Myocyte (in vitro differentiated cells): ENCODE measurements around the gene HLCS. TPM values are rescaled to one million over a fixed set of nuclear protein-coding genes. Genes with fewer than 3 reads are reported as not detected.

Experiments
- DNase-seq: peaks from one replicate; pipeline ENCODE4 v3.0.0-alpha.2; 2012; ENCODE audit warnings: low read depth
- total RNA-seq: library from RNA; depleted of rRNA; stranded (reverse); fragments of >200 nt; gene quantifications from 2 replicates; pipeline ENCODE4 v1.2.3, GENCODE V29; 2014

The HLCS gene
- total RNA-seq, 1 donor from 2014 or later = 32.5 TPM

DNA sequence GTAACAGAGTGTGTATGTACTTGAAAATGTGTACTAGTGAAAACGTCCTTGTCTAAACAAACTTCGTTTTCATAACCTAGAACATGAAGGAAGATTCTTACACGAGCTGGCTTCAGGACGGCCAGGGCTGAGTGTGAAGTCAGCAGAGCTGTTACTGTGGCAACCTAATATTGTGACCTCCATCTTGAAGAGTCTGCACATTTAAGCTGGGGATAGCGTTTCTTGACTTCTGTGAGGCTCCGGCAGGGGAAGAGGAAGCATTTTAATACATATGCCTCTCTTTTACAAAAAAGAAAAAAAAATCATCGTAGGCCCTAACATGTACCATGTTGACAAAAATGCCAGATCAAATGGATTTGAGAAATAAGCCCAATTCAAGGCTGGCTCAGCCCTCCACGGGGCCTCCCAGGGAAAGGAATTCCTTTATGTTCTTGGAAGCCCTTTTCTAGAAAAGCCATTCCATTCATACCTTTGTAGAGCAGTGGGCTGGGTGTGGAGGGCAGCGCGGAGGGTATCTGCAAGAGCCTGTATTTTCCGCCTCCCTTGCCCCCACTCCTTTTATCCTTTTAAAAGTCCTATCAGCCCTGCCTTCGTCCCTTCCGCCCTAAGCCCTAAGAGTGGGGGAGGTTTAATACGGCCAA lies 216.4 kb downstream of the HLCS start:
- no peak for DNase-seq

DNA sequence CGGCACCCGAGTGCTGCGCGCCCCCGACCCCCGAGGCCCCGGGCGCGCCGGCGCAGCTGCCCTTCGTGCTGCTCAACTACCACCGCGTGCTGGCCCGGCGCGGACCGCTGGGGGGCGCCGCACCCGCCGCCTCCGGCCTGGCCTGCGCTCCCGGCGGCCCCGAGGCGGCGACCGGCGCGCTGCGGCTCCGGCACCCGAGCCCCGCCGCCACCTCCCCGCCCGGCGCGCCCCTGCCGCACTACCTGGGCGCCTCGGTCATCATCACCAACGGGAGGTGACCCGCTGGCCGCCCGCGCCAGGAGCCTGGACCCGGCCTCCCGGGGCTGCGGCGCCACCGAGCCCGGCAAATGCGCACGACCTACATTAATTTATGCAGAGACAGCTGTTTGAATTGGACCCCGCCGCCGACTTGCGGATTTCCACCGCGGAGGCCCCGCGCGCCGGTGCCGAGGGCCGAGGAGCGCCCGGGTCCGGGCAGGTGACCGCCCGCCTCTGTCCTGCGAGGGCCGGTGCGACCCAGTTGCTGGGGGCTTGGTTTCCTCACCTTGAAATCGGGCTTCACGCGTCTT lies 218.6 kb downstream of the HLCS start:
- DNase-seq = peak; percentile 40

DNA sequence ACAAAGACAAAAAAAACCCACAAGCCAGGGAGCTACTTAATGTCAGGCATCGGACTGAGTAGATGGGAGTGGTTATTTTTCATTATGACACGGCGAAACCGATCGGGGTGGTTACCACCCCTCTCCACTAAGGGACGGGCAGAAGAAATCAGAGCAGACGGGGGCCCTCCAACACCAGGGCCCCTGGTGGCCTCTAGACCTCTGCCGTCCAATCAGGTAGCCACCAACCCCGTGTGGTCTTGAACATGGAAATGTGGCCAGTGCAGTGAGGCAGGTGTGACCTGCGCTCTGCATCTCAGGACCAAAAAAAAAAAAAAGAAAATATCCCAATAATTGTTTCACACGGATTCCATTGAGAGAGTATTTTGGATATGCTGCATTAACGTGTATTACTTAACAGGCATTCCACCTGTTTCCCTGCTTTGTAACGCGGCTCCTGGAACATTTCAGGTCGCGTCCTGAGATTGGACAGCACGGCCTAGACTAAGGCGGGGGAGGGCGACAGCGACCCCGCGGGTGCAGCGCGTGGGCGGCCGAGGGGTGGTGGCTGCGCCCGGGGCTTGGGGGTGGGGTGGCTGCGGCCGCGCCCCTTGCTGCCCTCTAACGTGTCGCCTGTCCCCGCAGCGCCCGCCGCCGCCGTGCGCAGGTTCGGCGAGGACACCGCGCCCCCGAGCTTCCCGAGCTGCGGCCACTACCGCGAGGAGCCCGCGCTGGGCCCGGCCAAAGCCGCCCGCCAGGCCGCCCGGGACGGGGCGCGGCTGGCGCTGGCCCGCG lies 219.2 kb downstream of the HLCS start:
- no peak for DNase-seq

DNA sequence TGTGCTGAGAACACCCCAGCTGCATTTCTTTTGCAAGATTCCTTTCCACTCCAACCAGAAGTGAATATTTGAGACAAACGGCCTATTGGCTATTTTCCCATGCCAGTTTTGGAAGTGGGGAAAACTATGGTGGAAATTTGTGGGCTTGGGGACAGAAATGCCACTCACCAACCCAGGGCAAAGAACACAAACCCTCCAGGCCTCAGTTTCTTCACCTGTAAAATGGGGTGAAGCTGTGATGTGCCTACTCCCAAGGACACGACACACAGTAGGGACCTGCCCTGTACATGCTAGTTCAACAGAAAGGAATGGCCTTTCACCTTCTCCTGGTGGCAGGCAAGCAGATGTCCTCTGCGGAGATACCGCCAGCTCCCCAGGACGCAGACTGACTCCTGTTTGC lies 221.0 kb downstream of the HLCS start:
- DNase-seq = no peak

DNA sequence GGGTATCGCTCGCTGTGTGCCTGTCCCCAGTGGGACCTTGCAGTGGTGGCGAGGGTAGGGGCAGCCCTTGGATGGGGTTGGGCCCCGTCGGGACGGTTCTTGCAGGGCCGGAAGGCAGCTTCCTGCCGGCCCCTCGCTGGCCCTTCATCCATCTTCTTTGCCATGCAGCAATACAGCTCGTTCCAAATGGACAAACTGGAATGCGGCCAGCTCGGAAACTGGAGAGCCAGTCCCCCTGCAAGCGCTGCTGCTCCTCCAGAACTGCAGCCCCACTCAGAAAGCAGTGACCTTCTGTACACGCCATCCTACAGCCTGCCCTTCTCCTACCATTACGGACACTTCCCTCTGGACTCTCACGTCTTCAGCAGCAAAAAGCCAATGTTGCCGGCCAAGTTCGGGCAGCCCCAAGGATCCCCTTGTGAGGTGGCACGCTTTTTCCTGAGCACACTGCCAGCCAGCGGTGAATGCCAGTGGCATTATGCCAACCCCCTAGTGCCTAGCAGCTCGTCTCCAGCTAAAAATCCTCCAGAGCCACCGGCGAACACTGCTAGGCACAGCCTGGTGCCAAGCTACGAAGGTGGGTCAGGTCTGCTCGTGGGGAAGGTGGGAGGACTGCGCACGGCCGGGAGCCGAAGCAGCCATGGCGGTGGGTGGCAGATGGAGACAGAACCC lies 221.8 kb downstream of the HLCS start:
- no peak for DNase-seq

DNA sequence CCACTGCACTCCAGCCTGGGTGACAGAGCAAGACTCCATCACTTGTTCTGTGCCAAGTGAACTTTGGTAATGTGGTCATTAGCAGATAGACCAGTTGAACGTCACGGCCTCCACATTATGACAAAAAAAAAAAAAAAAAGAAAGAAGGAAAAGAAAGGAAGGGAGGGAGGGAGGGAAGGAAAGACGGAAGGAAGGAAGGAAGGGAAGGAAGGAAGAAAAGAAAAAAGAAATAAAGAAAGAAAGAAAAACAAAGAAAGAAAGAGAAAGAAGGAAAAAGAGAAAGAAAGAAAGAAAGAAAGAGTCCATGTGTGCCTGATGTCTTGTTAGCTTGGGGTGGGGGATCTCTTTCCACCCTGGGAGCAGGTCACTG lies 222.3 kb downstream of the HLCS start:
- no peak for DNase-seq

DNA sequence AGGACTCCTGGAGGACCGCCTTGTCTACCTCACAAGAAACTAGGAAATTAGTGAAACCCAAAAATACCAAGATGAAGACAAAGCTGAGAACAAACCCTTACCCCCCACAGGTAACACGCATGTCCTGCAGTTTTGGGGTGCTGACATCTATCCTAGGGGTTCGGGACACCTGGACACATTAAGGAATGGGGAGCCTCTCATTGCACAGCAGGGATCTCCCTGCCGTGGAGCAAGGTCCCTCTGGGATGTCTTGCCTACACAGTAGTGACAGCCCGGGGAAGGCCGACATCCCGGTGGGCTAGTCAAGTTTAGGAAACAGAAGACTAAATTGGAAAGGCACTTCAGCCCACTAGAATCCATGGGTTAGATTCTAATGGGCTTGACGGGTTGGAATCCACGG lies 223.0 kb downstream of the HLCS start:
- no peak for DNase-seq

DNA sequence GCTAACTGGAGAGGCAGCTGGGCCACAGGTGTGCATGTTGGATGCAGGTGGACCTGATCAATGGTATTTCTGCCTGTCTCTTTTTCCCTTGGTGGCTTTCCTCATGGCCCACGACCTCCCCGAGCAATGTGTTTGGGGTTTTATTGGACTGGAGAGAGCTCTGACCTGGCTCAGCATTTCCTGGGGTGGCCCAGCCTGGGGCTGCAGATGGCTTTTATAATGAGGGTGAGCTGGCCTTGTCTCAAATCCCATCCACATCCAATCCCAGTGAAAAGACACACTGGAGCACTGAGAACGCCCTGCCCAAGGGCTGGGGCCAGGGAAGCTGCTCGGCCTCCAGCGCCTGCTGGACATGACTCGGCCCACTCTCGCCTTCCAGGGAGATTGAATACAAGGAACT lies 223.5 kb downstream of the HLCS start:
- DNase-seq = no peak

DNA sequence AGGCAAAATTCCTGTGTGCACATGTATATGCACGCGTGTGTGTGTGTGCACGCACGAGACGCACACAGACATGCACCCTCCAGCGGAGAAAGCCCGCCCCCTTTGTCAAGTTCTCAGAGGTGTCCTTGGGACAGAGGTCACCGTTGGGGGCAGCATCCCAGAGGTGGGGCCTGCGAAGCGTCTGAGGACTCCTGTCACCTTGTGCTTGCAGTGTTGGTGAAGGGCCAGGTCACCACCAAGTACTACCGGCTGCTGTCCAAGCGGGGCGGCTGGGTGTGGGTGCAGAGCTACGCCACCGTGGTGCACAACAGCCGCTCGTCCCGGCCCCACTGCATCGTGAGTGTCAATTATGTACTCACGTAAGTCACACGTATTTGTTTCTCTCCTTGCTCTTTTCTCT lies 225.0 kb downstream of the HLCS start:
- DNase-seq = no peak

DNA sequence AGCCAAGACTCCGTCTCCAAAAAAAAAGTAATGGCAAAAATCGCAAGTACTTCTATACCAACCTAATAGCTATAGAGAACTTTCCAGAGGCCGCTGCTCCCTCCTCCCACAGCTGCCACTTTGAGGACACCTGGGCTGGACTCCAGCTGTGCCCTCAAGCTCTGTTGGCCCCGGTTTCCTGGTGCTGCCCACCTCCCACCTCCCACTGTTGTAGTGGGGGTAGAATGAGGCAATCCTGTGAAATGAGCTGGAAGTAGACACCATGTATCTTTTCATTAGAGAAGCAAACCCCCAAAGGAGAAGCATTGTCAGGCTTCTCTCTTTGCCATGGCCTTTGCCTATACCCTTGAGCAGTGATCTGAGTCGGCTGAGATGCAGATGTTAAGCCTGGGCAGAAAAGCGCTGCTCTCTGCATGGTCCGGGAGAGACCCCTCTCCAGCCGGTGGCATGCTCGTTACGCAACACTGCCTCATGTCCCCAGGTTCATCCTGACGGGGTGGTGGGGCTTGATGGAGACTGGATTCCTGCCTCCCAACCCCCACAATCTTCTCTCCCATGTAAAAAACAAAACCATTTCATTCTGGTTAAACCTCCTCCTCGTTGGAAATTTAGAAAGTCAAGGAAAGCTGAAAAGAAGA lies 227.9 kb downstream of the HLCS start:
- no peak for DNase-seq

DNA sequence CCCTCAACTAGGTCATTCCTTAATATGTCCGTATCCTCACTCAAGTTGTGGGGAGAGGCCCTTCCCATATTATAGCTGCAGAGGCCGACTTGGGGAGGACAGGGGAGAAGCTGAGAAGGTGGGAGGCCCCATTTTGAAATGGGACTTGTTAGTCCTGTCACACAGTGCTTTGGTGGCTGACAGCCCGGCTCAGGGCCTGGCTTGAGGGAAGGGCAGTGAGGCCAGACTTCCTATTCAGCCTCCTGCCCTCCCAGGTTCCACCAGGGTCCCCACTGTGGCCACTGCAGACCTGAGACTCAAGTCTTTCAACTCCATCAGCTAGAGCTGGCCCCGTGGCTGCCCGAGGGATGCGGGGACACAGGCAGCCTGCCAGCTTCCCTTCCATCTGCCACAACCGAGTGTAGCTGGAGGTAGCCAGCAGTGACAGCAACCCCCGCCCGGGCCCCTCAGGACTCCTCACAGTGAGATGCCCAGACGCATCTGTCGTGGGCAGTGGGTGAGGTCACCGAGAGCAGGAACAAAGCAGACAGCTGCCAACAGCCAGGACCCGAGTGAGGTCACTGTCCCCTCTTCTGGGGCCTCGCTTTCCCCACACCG lies 230.6 kb downstream of the HLCS start:
- DNase-seq = peak; percentile 88

DNA sequence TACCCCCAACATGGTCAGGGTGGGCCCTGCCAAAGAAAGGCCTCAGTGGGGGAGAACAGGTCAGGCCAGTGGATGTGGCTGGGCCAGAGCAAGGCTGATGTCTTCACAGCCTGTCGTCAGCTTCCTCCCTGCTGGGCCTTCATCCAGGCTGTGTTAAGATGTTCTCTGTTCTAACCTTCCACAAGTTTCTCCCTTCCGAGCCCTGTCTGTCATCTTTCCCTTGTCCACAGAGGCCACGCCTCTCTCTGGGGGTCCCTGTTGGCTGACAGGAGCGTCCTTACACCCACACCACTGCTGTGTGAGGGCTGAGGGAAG lies 231.3 kb downstream of the HLCS start:
- DNase-seq = no peak

DNA sequence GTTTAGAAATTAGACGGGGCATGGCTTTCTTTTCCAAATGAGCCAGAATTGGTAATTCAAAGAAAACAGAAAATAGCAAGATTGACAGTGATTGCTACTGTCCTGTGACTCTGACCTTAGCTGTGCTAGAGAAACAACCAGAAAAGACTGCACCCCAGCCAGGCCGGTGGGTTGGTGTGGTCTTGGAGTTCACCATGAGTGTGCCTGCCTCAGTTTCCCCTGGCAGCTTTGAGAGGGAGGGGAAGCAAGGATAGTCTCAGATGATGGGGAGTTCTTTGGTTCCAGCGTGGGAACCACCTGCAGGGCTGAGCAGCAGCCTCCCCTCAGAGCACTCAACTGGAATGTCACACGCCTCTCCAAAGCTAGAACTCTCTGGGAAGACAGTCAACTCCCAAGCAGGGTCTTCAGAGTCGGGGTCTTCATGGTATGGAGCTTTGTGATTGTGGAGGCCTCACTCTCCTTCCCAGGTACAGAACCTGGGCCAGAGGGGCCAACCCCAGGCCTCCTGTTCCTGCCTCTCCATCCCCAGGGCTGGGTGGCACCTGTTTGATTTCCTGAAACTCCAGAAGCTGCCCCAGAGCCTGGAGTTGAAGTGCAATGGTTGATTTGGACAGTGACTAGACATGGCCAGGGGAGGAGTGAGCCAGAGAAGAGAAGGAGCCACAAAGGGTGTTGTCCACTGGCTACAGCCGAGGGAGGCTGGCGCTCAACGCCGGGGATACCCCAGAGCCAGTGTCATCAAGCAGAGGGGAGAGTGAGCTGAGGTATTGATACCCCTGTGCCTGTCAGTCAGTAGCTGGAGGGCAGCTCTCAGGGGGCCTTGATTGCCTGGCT lies 231.9 kb downstream of the HLCS start:
- DNase-seq = no peak

DNA sequence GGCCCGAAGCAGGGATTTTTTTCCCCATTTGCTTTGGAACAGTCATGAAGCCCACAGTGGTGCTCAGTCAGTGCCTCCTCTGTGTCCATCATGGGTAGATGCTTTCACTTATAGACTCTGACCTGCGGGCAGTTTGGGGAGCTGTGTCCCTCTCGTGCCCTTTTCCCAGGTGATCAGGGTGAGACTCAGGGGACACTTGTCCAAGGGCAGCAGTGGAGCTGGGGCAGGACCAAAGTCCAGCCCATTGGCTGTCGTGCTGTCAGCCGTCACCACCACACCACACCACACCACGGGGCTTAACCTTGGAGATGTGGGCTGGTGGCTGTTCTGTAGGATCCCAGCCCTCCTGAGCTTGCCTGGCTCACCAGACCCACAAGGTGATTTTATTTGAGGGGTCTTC lies 232.6 kb downstream of the HLCS start:
- no peak for DNase-seq

DNA sequence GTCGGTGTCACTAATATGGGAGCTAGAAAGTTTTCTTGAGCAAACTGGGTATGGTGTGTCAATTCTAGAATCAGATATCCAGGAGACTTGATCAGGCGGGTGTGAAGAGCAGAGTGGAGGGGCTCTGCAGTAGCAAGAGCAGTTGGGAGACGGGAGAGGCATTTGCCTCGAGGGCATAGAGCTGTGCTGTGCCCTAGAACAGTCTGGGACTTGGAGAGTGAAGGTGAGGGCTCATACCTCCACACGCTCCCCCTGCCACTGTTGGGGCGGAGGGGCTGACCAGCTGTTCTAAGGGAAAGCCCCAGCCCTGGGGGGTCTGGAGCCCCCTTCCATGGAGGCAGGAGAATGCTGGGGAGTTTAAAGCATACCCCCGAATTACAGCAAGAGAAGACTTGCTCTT lies 233.7 kb downstream of the HLCS start:
- DNase-seq = no peak

DNA sequence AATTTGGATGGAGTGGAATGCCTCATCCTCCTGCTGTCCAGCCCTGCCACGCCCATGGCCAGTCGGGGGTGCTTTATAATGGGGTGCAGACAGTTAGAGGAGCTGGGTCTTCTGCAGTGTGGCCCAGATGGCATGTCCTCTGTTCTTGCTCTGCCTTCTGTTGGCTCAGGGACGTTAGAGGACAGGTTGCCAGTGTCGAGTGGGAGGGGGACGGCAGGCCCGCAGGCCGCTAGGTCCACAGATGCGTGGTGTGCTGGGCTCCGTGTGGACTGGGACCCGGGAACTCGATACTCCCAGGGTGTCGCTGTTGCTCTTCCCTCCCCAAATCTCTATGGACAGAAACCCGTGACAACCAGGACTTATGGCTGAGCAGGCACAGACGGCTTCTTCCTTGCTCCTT lies 234.3 kb downstream of the HLCS start:
- no peak for DNase-seq

DNA sequence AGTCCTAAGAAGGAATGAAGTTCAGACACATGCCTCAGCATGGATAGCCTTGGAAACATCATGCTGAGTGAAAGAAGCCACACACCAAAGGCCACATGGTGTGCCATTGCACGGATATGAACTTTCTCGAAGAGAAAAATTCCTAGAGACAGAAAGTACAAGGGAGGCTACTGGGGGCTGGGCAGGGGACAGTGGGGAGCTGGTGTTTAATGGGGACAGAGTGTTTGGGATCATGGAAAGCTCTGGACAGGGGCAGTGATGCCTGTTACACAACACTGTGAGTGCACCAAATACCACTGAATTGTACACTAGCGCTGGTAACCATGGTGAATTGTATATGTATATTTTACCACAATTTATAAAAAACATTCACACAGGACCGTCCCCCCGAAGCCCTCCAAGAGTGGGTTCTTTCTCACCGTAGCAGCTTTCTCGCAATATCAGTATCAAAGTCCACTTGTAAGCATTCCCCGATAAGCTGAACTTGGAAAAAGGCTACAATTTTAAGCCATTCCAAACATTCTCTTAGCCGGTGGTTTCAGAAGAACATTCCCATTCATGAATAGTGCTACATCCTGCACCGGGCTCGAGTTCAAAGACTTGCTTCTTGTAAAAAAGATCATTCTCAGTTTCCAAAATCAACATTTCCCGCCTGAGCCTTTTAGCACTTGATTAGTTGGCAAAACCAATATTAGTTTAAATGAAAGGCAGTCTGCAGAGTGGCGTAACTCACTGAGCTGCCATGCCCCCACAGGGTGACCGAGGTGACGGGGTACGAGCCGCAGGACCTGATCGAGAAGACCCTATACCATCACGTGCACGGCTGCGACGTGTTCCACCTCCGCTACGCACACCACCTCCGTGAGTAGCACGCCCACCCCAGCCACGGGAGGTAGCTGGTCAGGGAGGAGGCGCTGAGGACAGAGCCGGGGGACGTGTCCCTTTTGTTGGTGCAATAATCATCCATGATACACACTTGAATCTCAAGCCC lies 235.9 kb downstream of the HLCS start:
- no peak for DNase-seq

DNA sequence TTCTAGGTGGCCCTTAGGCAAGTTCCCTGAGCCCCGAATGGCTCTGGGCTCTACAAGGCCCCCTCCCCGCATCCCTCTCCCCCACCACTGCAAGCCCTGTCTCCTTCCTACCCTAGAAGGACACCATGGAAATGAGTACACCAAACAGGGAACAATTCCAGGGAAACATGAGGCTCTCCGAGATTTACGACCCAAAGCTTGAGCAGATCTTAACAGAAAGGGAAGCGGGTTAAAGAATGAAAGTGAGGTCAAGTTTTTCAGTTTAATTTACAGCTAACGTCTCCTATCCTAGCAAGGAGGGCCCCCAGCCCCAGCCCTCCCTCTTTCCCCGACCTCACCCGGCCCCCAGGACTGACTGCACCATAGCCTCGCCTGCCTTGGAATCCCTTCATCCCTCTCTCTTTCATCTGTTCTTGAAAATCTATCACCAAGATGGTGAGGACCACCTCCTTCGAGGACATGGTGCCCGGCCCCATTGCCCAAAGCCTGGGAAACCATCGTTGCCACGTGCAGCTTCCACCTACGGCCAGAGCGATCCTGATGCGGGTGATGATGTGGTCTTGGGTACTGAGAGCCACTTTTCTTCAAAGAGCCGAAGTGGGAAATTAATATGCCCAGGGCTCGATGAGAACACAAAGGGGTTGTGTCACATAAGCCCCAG lies 237.0 kb downstream of the HLCS start:
- no peak for DNase-seq
